Esophagus muscularis mucosa (tissue), 4 donors: Measurements from ENCODE around the gene PIP4K2A. TPM values are rescaled to one million over a fixed set of nuclear protein-coding genes. Genes with fewer than 3 reads are reported as not detected.

Experiments
- DNase-seq: peaks from one replicate; pipeline ENCODE4 v3.0.0-alpha.2; 2017; ENCODE audit errors: extremely low spot score
- H3K27ac ChIP-seq, 4 donors: fragments of 200-600 bp; sonication (generic); replicated peaks in 1 of 4; 1 replicate in 3 of 4; 2 replicates in 1 of 4; pipeline ENCODE4 v1.5.1; 2016 to 2019; ENCODE audit warnings: mild to moderate bottlenecking in 1 of 4
- H3K27me3 ChIP-seq, 4 donors: fragments of 200-600 bp; sonication (generic); one replicate each; pipeline versions ENCODE4 v1.5.1 to v1.6.0; 2016 to 2019
- H3K36me3 ChIP-seq, 4 donors: fragments of 200-600 bp; sonication (generic); one replicate each; pipeline ENCODE4 v1.5.1; 2016 to 2019
- H3K4me1 ChIP-seq, 4 donors: fragments of 200-600 bp; sonication (generic); one replicate each; pipeline ENCODE4 v1.5.1; 2016 to 2019
- H3K4me3 ChIP-seq, 4 donors: fragments of 200-600 bp; sonication (generic); 1 replicate in 2 of 4; 2 replicates in 2 of 4; pipeline ENCODE4 v1.5.1; 2016 to 2019; ENCODE audit warnings: mild to moderate bottlenecking in 4 of 4, moderate library complexity in 1 of 4
- H3K9me3 ChIP-seq, 4 donors: fragments of 200-600 bp; sonication (generic); 1 replicate in 3 of 4; 2 replicates in 1 of 4; pipeline ENCODE4 v1.5.1; 2016 to 2019
- CTCF ChIP-seq, 3 experiments: fragments of 200-600 bp in 2 of 3; fragments of 450-650 bp in 1 of 3; sonication (generic) in 2 of 3; IDR thresholded peaks; one replicate each; pipeline ENCODE4 v1.5.1; 2017 to 2019; ENCODE audit warnings: antibody characterized with exemption in 3 of 3, mild to moderate bottlenecking in 2 of 3, moderate library complexity in 1 of 3
- EP300 ChIP-seq: sonication (generic); formaldehyde crosslinking; IDR thresholded peaks from one replicate; pipeline ENCODE4 v1.6.1; 2017; ENCODE audit warnings: antibody characterized with exemption
- POLR2A ChIP-seq: fragments of 450-650 bp; IDR thresholded peaks from one replicate; pipeline ENCODE4 v1.6.1; 2017; ENCODE audit warnings: antibody characterized with exemption, moderate library complexity, mild to moderate bottlenecking, low read depth
- POLR2AphosphoS5 ChIP-seq, 2 donors: sonication (generic); formaldehyde crosslinking; IDR thresholded peaks; one replicate each; pipeline ENCODE4 v1.6.1; 2017; ENCODE audit warnings: antibody characterized with exemption in 2 of 2
- WGBS: methylation state at CpG from one replicate; pipeline ENCODE4 v1.1.5; 2018; 5-methylcytosine and 5-hydroxymethylcytosine counted together
- intact Hi-C: fragments of 100-400 bp; cut with DNase I; formaldehyde crosslinking; loops from one replicate; pipeline ENCODE4 v1.15.1; 2023
- total RNA-seq, 4 donors: library from RNA; depleted of rRNA; stranded (reverse); fragments of >200 nt; gene quantifications; one replicate each; pipeline versions ENCODE4 v1.1.0 to v1.2.1, GENCODE V29; 2016

Gene PIP4K2A
- total RNA-seq, 4 donors from 2014 or later: 26.2 to 34.3 (median 32.5) TPM

- Histone ChIP-seq H3K36me3 (peaks cover 0 to 24% (median 5%) of the 10 kb centered on the region in 4 donors), H3K4me1 (peaks cover 0 to under 1% (median 0%) of the 10 kb centered on the region in 4 donors), H3K27me3 (no peaks in the 10 kb centered on the region), H3K27ac (no peak overlapping the region), H3K9me3 (no peaks in the 10 kb centered on the region), H3K4me3 (no peak overlapping the region)
- WGBS: 94% methylated on average over 17 of the region's 17 CpGs
- TF ChIP-seq CTCF (IDR thresholded peaks at IDR 0.05): no peak
- no peak for TF ChIP-seq POLR2AphosphoS5 (IDR thresholded peaks at IDR 0.05)
- no peak for TF ChIP-seq POLR2A
- no peak for TF ChIP-seq EP300
- intact Hi-C loops: no loop called here
- no peak for DNase-seq
These were observed 154.1 kb downstream of the PIP4K2A start for GRCh38 chr10:22560096-22560912.

- TF ChIP-seq POLR2A: no peak
- no peak for TF ChIP-seq POLR2AphosphoS5 (IDR thresholded peaks at IDR 0.05)
- TF ChIP-seq CTCF (IDR thresholded peaks at IDR 0.05): no peak
- no peak for TF ChIP-seq EP300
- H3K27ac ChIP-seq: no peak overlapping the region
- 58% methylated on average over 1 of the region's 1 CpG for WGBS
- peaks cover 0 to 30% (median 21%) of the 10 kb centered on the region in 4 donors for H3K4me1 ChIP-seq
- H3K27me3 ChIP-seq: no peaks in the 10 kb centered on the region
- no peaks in the 10 kb centered on the region for H3K9me3 ChIP-seq
- DNase-seq: no peak
- H3K36me3 ChIP-seq: peaks cover 0 to 6% (median 3%) of the 10 kb centered on the region in 4 donors
- intact Hi-C loops: loop anchor here (10.0 kb wide), 1 partner anchor 427 kb away; no protein-coding TSS in a partner anchor
- H3K4me3 ChIP-seq: no peak overlapping the region
These were observed 157.1 kb downstream of the PIP4K2A start for GRCh38 chr10:22557321-22557720.

GRCh38 chr10:22556774-22557173 lies 157.6 kb downstream of the PIP4K2A start:
- intact Hi-C loops: loop anchor here (10.0 kb wide), 1 partner anchor 428 kb away; no protein-coding TSS in a partner anchor
- H3K36me3 ChIP-seq: peaks cover 0 to 5% (median under 1%) of the 10 kb centered on the region in 4 donors

GRCh38 chr10:22554461-22555182 lies 159.8 kb downstream of the PIP4K2A start:
- 44% methylated on average over 23 of the region's 29 CpGs for WGBS
- peak; percentile 93 for DNase-seq
- H3K27me3 ChIP-seq: no peaks in the 10 kb centered on the region
- H3K4me1 ChIP-seq: peaks cover 0 to 30% (median 23%) of the 10 kb centered on the region in 4 donors
- TF ChIP-seq CTCF (IDR thresholded peaks at IDR 0.05): no peak
- TF ChIP-seq POLR2AphosphoS5 (IDR thresholded peaks at IDR 0.05): peak; percentile 30 to 54
- peaks cover 4 to 13% (median 8%) of the 10 kb centered on the region in 4 donors for H3K36me3 ChIP-seq
- no peaks in the 10 kb centered on the region for H3K9me3 ChIP-seq
- peak overlapping the region; percentile 34 to 47 (median 46) for H3K4me3 ChIP-seq
- intact Hi-C loops: loop anchor here (10.0 kb wide), 1 partner anchor 430 kb away; no protein-coding TSS in a partner anchor
- peak overlapping the region; percentile 71 to 77 (median 73) for H3K27ac ChIP-seq

More at GRCh38 chr10:22556774-22557173, 157.6 kb downstream of the PIP4K2A start:
- Histone ChIP-seq H3K4me1 (peaks cover 0 to 30% (median 21%) of the 10 kb centered on the region in 4 donors), H3K9me3 (no peaks in the 10 kb centered on the region), H3K27ac (no peak overlapping the region), H3K4me3 (no peak overlapping the region), H3K27me3 (no peaks in the 10 kb centered on the region)
- WGBS: 88% methylated on average over 6 of the region's 6 CpGs
- no peak for TF ChIP-seq CTCF (IDR thresholded peaks at IDR 0.05)
- TF ChIP-seq POLR2AphosphoS5 (IDR thresholded peaks at IDR 0.05): no peak
- no peak for TF ChIP-seq POLR2A
- no peak for DNase-seq
